Measurements from ENCODE around the gene SERPINI2.

DNA sequence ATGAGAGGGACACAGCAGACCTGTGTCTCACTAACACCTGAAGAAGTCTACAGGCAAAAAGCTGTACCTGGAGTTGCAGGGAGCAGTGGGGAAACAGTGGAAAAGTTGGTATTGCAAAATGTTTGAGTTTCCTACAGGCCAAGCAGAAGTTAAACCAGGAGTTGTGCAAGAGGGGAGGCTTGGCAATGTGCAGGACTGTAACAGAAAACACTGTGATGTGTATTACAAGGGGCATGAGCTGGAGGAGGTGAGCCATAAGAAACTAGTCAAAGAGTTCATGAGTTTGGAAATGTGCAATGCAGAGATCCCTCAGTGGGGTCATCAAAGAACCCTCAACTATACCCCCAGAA is 47.1 kb upstream of the SERPINI2 start:
- TF ChIP-seq, protein P1, sequence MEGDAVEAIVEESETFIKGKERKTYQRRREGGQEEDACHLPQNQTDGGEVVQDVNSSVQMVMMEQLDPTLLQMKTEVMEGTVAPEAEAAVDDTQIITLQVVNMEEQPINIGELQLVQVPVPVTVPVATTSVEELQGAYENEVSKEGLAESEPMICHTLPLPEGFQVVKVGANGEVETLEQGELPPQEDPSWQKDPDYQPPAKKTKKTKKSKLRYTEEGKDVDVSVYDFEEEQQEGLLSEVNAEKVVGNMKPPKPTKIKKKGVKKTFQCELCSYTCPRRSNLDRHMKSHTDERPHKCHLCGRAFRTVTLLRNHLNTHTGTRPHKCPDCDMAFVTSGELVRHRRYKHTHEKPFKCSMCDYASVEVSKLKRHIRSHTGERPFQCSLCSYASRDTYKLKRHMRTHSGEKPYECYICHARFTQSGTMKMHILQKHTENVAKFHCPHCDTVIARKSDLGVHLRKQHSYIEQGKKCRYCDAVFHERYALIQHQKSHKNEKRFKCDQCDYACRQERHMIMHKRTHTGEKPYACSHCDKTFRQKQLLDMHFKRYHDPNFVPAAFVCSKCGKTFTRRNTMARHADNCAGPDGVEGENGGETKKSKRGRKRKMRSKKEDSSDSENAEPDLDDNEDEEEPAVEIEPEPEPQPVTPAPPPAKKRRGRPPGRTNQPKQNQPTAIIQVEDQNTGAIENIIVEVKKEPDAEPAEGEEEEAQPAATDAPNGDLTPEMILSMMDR (conservative IDR thresholded peaks at IDR 0.05 in 1 of 2, IDR thresholded peaks at IDR 0.05 in 1 of 2; ENCODE audit: low read depth in 1 of 2, low read length in 2 of 2): no peak
- no peak for TF ChIP-seq EZH2 (IDR thresholded peaks at IDR 0.05; ENCODE audit: low read length, missing control alignments)

Data from fibroblast of lung (primary cell).